Stimulated activated CD4-positive, alpha-beta T cell treated with anti-CD3 and anti-CD28 coated beads, Interleukin-1b, Interleukin-23, amount 100 ng/mL, for 1 hour (primary cell): ENCODE results near the gene DES.

ENCODE experiments used
- DNase-seq, 2 donors: peaks; one replicate each; pipeline ENCODE4 v3.0.0-alpha.2; 2020; ENCODE audit warnings: low read depth in 2 of 2

The DES gene

DNA sequence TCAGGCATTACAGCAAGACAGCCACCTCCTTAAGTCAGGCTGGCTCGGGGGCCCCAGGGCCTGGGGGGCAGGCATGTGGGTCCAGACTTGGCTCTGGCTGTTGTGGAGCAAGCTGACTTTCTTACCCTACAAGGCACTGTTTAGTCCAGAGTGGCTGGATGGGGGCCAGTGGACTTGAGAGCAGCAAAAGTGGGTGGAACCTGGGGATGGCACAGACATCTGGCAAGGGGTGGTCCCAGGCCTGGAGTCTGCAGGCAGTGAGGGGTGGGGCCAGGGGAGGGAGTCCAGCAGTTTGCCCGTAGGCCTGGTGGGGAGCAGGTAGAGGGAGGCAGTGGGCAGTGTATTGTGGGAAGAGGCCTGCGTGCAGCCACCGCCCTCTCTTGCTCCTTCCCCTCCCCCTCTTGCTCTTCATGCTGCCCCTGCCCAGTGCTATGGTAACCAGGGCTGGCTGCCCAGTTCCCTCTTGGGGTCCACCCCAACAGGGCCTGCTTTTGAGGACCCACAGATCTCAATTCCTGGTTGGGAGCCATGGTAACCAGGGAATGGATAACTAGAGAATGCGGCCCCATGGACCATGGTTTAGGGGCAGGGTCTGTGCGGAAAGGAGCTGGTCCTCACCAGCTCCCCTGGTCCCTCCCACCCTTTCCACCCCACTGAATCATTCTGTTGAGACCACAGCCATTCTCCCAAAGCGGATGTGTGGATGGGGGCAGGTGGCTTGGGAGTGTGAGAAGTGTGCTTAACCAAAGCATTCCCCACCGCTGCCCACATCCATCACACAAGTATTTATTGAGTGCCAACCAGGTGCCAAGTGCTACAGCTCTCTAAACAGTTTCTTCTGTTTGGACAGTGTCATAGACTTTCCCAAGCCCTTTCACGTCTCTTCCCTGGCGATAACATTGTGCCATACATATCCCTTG lies 35.8 kb downstream of the DES start:
- DNase-seq: no peak

DNA sequence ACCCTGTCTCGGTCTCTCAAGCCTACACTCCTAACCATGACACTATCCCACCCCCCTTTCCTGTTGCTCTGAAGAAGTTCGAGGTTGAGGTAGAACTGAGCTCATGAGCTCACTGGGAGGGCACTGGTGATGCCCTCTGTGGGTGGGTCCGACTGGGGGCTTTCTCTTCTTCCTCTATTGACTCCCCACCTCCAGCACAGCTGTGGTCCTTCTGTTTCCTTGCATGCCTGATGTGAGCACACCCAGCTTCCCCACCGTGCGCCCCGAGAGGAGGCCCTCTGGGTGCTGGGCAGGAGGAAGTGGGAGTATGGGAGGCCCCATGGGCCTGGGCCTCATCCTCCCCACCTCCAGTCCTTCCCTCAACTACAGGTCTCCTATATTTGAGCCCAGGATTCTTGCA lies 37.4 kb downstream of the DES start:
- no peak for DNase-seq

DNA sequence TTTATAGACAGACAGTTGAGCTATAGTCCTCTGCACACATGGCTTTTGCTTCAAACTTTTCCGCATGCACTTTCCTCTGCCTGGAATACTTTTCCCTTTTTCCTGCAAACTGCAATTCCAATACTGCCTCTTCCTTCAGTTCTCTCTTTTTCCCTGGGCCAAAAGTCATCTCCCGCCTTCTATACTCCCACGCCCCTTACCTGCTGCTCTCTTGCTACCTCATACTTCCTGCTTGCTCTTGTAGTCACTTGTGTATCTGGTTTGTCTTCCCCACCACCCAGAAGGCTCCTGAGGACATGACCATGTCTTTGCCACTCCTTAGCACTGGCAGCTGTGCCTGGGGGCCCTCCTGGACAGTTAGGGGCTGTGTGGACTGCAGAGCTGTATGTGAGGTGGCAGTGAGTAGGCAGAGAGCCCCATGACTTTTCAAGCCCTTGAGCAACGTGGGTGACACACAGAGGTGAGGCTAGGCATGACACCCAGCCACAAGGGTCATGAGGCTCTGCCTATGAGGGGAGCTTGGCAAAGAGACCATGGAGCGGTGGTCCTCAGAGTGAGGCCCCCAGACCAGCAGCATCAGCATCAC lies 39.7 kb downstream of the DES start:
- no peak for DNase-seq

DNA sequence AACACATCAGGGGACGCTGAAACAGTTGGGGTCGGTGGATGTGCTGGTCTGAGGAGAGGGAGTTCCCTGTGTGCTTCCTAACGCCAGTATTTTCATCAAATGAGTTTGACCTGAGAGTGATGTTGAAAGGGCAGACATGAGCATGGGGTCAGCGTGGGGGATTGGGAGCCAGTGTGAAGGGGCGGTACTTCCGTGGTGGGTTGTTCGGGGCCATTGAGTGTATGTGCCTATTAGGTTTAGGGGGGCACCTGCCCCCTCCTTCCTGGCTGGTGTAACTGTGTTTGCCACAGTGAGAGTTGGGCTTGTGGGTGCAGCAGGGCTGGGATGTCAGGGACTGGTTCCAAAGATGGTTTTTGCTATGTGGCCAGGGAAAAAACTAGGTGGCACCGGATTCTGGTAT lies 40.8 kb downstream of the DES start:
- DNase-seq: no peak

DNA sequence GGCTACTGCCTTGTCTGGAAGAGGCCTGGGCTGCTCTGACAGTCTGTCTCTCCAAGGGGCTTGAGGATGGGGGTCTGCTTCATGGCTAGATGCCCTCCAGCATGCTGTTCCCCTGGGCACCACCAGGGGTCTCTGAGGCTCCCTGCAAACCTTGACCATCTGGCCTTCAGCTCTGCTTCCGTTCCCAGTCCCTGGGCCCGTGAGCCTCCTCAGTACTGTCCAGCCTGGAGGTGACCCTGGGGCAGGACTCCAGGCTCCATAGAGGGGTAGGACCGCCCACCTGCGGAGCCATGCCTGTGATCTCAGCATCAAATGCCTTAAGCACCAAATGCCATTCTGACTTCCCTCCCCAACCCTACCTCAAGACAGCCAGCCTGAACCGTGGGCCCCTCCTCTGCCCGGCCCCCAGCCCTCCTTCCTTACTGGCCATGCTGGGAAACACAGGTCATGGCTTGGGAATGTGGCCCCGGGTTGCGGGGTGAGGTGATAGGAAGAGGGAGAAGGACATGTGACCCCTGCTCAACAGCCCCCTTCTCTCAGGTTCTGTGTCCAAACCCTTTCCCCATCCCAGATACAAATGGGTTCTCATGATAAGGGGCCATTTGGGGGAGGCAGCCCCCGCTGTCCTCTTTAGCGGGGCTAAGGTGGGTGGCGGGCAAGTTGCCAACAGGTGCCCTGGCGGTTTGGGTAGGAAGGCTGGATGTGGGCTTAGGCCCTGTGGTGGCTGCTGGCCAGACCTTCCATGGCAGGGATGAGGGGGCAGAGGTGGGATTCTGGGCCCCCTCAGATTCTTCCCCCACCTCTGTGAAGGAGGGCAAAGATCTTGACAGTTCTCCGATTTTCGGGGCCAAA lies 41.5 kb downstream of the DES start:
- DNase-seq: no peak

DNA sequence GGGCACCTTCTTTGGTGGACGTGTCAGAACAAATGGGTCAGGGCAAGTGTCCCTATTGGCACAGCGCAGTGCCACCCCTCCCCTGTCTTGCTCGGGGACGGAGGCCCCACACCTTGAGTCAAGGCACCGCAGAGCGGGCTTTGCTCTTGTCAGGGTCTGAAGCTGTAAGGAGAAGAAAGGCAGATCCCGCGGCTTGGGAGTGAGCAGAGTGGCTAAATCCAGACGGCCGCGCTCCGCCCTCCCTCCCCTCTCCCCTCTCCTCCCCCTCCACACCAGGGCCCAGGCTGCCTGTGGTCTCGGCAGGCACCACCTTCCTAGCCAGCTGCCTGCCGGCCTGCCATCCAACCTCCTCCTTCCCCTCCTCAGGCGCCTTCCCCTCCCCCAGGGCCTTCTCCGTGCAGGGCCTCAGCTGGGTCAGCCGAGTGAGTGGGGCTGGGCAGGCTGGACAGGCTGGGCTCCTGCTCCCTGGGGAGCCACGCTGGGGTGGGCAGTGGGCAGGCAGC lies 42.3 kb downstream of the DES start:
- DNase-seq: no peak

DNA sequence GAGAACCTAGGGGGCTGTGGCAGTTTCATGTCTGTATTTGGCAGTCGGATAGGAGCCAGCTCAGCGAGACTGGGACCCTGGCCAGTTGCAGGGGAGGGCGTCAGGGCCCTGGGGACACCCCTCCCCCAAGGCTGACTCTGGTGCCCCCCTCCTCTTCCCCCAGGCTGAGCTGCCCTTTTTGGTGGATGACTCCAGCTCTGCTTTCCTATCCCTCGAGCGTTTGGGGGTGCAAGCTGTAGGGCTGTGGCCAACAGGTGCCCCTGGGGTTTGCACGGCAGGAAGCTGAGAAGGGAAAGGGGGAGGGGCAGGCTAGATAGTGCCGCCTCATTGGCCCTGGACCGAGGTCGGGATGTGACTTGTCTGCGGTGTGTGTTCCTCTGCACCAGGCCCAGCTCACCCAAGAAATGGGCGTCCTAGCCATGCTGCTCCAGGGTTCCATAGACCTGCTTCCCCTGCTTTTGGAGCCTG lies 42.9 kb downstream of the DES start:
- no peak for DNase-seq

DNA sequence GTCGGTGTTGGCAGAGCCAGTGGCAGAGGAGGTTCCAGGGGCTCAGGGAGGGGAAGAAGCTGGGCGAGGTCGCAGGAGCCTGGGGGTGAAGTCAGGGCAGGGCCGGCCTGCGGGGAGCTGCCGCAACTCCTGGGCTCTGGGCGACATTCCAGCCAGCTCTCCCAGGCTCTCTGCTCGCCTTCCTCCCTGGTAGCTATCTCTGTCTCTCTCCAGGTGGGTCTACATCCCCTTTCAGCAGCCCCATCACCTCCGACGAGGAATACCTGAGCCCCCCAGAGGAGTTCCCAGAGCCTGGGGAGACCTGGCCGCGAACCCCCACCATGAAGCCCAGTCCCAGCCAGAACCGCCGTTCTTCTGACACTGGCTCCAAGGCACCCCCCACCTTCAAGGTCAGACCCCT lies 43.5 kb downstream of the DES start:
- DNase-seq: no peak

DNA sequence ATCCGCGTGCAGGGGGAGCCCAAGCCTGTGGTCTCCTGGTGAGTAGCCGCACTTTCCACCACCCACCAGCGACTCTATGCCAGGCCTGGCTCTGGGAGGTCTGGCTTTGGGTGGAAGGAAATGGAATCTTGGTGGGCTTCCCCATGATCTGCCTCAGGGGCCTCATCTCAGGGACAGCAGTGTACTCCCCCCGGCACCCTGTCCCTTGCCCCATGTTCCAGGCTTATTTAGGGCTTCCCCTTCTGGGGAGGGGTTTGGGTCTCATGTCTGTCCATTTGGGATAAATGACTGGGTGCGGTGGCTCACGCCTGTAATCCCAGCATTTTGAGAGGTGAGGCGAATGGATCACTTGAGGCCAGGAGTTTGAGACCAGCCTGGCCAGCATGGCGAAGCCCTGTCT lies 44.2 kb downstream of the DES start:
- DNase-seq: no peak

DNA sequence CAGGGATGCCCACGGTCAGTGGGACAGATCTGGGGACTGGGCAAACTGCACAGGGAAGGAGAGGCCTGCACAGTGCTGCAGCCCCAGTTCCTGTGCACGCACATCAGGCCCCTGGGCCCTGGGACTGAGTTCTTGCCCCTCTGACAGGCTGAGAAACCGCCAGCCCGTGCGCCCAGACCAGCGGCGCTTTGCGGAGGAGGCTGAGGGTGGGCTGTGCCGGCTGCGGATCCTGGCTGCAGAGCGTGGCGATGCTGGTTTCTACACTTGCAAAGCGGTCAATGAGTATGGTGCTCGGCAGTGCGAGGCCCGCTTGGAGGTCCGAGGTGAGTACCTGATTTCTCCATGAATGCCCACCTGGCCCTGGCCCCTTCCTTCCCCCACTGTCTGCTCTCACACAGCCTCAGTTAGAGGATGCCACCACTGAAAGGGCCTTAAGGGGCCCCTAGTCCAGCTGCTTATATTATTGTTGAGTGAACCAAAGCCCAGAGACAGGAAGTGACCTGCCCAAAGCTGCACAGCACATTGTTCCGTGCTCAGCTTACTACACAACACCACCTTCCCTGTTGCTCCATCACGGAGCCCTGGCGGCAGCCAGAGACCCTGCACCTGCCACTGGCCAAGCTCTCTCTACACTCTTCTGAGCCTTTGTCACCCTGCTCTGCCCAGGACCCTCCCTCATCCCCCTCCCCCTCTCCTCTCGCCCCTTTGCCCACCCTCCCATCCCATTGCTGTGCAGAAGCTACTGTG lies 46.3 kb downstream of the DES start:
- no peak for DNase-seq

DNA sequence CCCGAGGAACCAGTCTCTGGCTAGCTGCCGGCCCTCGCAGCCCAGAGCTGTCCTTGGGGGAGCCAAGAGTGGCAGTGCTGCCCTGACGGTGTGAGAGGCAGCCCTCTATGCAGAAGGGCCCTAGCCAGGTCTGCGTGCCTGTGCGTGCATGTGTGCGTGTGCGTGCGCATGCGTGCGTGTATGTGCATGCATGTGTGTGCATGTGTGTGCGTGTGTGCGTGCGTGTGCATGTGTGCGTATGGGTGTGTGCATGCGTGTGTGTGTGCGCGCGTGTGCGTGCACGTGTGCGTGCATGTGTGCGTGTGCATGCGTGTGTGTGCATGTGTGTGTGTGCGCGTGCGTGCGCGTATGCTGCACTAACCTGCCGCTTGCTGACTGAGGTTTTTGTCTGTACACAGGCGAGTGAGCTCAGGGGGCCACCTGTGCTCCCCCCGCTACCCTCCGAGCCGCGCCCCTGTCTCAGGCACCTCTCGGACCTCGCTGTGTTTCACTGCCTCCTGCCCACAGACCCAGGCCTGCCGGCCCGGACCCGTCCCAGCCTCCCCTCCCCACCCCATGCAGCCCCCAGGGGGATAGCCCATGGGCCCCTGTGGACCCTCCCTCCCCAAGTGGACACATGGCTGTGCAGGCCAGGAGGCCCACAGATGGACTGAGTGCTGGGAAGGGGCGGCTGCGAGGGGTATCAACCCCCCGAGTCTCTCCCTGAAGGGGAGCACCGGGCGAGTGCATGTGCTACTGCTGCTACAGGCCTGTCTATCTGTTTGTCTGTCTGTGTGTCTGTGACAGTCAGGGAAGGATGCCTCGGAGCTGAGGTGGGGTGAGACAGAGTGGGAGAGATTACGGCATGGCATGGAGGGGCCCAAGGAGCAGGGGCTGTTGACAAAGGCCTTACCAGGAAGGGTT lies 47.7 kb downstream of the DES start:
- no peak for DNase-seq

DNA sequence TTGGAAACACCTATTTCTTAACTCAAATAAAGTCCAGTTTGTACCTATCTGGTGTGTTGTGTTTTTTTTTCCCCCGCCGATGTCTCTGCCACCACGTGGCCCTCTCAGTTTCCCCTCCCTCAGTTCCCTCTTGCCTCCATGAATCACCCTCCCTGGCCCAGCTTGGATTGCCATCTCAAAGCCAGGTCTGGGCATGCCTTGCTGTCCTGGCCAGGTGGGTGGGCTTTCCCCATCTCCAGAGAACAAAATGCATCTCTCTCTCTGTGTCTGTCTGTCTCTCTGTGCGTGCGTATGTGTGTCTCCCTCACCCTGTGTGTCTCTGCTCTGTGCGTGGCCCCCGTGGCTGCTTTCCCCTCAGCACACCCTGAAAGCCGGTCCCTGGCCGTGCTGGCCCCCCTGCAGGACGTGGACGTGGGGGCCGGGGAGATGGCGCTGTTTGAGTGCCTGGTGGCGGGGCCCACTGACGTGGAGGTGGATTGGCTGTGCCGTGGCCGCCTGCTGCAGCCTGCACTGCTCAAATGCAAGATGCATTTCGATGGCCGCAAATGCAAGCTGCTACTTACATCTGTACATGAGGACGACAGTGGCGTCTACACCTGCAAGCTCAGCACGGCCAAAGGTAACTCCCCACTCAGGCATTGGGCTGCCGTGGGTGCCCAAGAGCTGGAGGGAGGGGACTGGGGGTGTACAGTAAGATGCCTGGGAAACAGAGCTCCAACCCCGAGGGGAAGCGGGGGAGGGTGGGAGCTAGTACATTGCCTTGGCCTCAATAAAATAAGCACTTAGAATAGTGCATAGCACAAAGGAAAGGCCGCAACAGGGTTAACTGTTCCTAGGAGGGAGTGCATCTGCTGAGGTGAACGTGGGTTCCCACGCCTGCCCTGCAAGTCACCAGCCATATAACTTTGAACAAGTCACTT lies 48.9 kb downstream of the DES start:
- no peak for DNase-seq

DNA sequence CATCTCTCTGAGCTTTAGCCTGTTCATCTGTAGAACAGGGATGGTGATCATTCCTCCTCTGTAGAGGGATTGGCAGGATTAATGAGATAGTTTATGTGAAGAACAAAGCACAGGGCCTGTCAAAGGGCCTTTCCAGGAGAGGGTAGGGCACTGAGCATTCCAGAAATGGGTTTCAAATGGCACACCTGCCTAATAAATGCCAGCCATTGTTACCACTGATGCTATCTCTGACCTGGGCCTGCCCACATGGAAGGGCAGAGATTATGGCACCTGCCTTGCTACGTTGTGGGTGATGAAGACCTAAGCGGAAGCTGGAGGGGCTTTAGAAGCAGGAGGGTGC lies 49.5 kb downstream of the DES start:
- no peak for DNase-seq

DNA sequence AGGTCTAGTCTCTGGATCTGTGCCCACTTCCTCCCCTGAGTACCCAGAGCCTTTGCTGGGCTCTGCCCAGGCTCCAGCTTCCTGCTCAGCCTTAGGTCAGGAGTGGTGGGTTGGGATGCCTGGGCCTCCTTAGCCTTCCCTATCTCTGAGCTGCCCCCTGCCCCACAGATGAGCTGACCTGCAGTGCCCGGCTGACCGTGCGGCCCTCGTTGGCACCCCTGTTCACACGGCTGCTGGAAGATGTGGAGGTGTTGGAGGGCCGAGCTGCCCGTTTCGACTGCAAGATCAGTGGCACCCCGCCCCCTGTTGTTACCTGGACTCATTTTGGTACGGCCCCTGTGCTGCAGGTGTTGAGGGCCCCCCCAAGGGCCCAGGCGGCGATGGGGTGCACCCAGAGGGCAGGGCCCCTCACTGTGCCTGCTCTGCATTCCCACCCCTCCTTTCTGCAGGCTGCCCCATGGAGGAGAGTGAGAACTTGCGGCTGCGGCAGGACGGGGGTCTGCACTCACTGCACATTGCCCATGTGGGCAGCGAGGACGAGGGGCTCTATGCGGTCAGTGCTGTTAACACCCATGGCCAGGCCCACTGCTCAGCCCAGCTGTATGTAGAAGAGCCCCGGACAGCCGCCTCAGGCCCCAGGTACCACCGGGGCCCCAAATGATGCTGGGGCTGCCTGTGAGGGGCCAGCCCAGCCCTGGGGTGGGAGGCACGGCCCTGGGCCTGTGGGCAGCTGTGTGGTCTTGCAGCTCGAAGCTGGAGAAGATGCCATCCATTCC lies 50.4 kb downstream of the DES start:
- no peak for DNase-seq

DNA sequence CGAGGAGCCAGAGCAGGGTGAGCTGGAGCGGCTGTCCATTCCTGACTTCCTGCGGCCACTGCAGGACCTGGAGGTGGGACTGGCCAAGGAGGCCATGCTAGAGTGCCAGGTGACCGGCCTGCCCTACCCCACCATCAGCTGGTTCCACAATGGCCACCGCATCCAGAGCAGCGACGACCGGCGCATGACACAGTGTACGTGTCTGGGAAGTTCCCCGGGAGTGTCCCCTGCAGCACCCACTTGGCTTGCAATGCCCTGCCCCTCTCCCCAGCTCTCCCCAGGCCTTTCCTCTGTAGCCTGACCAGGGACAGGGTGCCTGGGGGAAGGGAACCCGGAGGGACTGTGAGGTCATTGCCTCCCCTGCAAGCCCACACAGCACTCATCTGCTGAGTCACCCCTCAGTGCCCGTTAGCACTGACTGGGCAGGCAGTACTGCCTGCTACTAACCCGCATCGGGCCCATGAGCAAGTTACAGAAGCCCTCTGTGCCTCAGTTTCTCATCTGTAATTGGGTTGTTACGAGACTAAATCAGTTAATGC lies 51.1 kb downstream of the DES start:
- DNase-seq: no peak

DNA sequence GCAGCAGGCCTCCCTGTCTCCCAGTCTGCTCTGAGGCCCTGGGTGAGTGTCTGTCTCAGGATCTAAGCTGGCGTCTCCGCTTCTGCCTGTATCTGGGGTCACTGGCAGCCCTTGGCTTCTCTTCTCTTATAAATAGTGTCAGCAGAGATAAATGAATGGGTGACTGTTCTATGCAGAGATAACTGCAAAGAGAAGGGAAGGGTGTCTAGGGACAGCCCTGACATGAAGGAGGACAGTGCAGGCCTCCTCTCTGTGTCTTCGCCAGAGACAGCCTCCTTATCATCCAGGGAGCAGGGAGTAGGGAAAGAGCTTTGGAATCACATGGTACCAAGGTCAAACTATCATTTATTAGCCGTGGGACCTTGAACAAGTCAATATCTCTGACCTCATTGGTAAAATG lies 52.3 kb downstream of the DES start:
- no peak for DNase-seq

DNA sequence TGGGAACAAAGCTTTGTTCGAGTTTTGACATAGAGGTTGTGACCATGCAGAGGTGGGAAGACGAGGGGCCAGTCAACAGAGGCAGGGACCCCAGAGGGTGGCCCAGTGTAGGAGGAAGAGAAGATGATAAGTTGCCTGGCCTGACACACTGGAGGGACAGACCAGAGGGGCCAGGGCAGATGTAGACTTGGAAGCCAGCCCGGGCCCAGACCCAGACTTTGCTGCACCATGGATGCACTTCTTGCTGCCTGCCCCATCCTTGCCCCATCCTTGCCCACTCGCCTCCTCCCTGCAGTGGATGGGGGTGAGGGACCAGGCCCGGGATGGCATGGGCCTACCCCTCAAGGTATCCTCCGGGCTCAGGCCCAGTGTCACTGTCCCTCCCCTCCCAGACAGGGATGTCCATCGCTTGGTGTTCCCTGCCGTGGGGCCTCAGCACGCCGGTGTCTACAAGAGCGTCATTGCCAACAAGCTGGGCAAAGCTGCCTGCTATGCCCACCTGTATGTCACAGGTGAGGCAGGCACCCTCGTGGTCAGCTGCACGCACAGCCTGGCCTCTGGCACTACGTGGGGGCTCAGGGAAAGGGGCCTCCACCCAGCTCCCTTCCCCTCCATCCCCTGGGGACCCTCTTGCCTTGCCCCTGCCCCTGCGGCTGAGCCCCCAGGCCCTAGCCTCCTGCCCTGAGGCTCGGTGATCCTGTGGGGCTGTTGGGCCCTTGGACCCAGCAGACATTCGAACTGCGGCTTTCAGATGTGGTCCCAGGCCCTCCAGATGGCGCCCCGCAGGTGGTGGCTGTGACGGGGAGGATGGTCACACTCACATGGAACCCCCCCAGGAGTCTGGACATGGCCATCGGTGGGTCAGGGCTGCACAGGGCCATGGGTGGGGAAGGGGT lies 53.5 kb downstream of the DES start:
- DNase-seq: no peak
